ENCODE results near the gene IKBKE. TPM values are rescaled to one million over a fixed set of nuclear protein-coding genes. Genes with fewer than 3 reads are reported as not detected.
A peak's percentile ranks its signal among the peaks of the same experiment; 100 is the strongest.

Gene IKBKE
- total RNA-seq, 1 donor: 18.8 TPM

GRCh38 chr1:206512851-206513180, 42.5 kb downstream of the IKBKE start:
- Histone ChIP-seq H3K4me3 (ENCODE audit: insufficient read depth, low read length) (no peak overlapping the region), H3K27ac (ENCODE audit: low read depth, low read length) (no peak overlapping the region), H3K4me2 (ENCODE audit: insufficient read depth, low read length) (no peak overlapping the region), H2AFZ (ENCODE audit: low read length) (no peak overlapping the region), H3K27me3 (ENCODE audit: insufficient read depth, low read length) (peaks cover 33% of the 10 kb centered on the region), H4K20me1 (ENCODE audit: insufficient read depth, low read length) (peaks cover 6% of the 10 kb centered on the region), H3K36me3 (ENCODE audit: insufficient read depth, low read length) (no peaks in the 10 kb centered on the region), H3K4me1 (ENCODE audit: insufficient read depth, low read length) (peaks cover 17% of the 10 kb centered on the region), H3K79me2 (ENCODE audit: insufficient read depth, low read length) (no peaks in the 10 kb centered on the region), H3K9me3 (ENCODE audit: low read depth, low read length) (no peaks in the 10 kb centered on the region)
- DNase-seq (ENCODE audit: insufficient read length, low spot score, missing footprints): no peak
- no peak for TF ChIP-seq CTCF (IDR thresholded peaks at IDR 0.05; ENCODE audit: extremely low read depth, low read depth, low read length)

- Histone ChIP-seq H3K27me3 (ENCODE audit: insufficient read depth, low read length) (peaks cover 26% of the 10 kb centered on the region), H2AFZ (ENCODE audit: low read length) (peak overlapping the region; percentile 64), H3K27ac (ENCODE audit: low read depth, low read length) (peak overlapping the region; percentile 60), H3K4me3 (ENCODE audit: insufficient read depth, low read length) (peak overlapping the region; percentile 38), H3K4me2 (ENCODE audit: insufficient read depth, low read length) (peak overlapping the region; percentile 70), H4K20me1 (ENCODE audit: insufficient read depth, low read length) (peaks cover 6% of the 10 kb centered on the region), H3K9me3 (ENCODE audit: low read depth, low read length) (no peaks in the 10 kb centered on the region), H3K79me2 (ENCODE audit: insufficient read depth, low read length) (no peaks in the 10 kb centered on the region), H3K4me1 (ENCODE audit: insufficient read depth, low read length) (peaks cover 17% of the 10 kb centered on the region), H3K36me3 (ENCODE audit: insufficient read depth, low read length) (no peaks in the 10 kb centered on the region)
- peak; percentile 99 for DNase-seq (ENCODE audit: insufficient read length, low spot score, missing footprints)
- TF ChIP-seq CTCF (IDR thresholded peaks at IDR 0.05; ENCODE audit: extremely low read depth, low read depth, low read length): no peak
These were observed 43.2 kb downstream of the IKBKE start for GRCh38 chr1:206513312-206514111.

GRCh38 chr1:206514813-206515387, 44.6 kb downstream of the IKBKE start:
- no peaks in the 10 kb centered on the region for H3K9me3 ChIP-seq (ENCODE audit: low read depth, low read length)
- no peak overlapping the region for H3K4me2 ChIP-seq (ENCODE audit: insufficient read depth, low read length)
- peaks cover 17% of the 10 kb centered on the region for H3K4me1 ChIP-seq (ENCODE audit: insufficient read depth, low read length)
- DNase-seq (ENCODE audit: insufficient read length, low spot score, missing footprints): no peak
- no peaks in the 10 kb centered on the region for H3K36me3 ChIP-seq (ENCODE audit: insufficient read depth, low read length)
- no peak for TF ChIP-seq CTCF (IDR thresholded peaks at IDR 0.05; ENCODE audit: extremely low read depth, low read depth, low read length)
- H2AFZ ChIP-seq (ENCODE audit: low read length): no peak overlapping the region
- H3K79me2 ChIP-seq (ENCODE audit: insufficient read depth, low read length): no peaks in the 10 kb centered on the region
- H3K4me3 ChIP-seq (ENCODE audit: insufficient read depth, low read length): no peak overlapping the region
- H3K27ac ChIP-seq (ENCODE audit: low read depth, low read length): no peak overlapping the region
- H4K20me1 ChIP-seq (ENCODE audit: insufficient read depth, low read length): peaks cover 6% of the 10 kb centered on the region
- H3K27me3 ChIP-seq (ENCODE audit: insufficient read depth, low read length): peaks cover 17% of the 10 kb centered on the region

- H3K27me3 ChIP-seq (ENCODE audit: insufficient read depth, low read length): peaks cover 15% of the 10 kb centered on the region
- H3K27ac ChIP-seq (ENCODE audit: low read depth, low read length): no peak overlapping the region
- H3K4me1 ChIP-seq (ENCODE audit: insufficient read depth, low read length): peaks cover 17% of the 10 kb centered on the region
- H3K4me3 ChIP-seq (ENCODE audit: insufficient read depth, low read length): no peak overlapping the region
- DNase-seq (ENCODE audit: insufficient read length, low spot score, missing footprints): no peak
- no peaks in the 10 kb centered on the region for H3K79me2 ChIP-seq (ENCODE audit: insufficient read depth, low read length)
- no peak overlapping the region for H2AFZ ChIP-seq (ENCODE audit: low read length)
- H3K36me3 ChIP-seq (ENCODE audit: insufficient read depth, low read length): no peaks in the 10 kb centered on the region
- no peak overlapping the region for H3K4me2 ChIP-seq (ENCODE audit: insufficient read depth, low read length)
- no peaks in the 10 kb centered on the region for H3K9me3 ChIP-seq (ENCODE audit: low read depth, low read length)
- TF ChIP-seq CTCF (IDR thresholded peaks at IDR 0.05; ENCODE audit: extremely low read depth, low read depth, low read length): no peak
- peaks cover 6% of the 10 kb centered on the region for H4K20me1 ChIP-seq (ENCODE audit: insufficient read depth, low read length)
These were observed 46.4 kb downstream of the IKBKE start for GRCh38 chr1:206516728-206516990.
